ENCODE results near the gene MAGI3. TPM values are rescaled to one million over a fixed set of nuclear protein-coding genes. Genes with fewer than 3 reads are reported as not detected.
"Not testable (repeated sequence)": the region's sequence is repeated elsewhere in the genome, so short reads cannot be mapped to it uniquely, and the experiment has no call there.

The MAGI3 gene
- total RNA-seq, 1 donor = 4.1 TPM

- not testable (repeated sequence) for H3K4me3 ChIP-seq (ENCODE audit: low read length); H3K9me3 ChIP-seq (ENCODE audit: low read depth, low read length); H3K27me3 ChIP-seq (ENCODE audit: insufficient read depth, low read length); H3K4me1 ChIP-seq (ENCODE audit: insufficient read depth, low read length)
These were observed 25.8 kb downstream of the MAGI3 start for GRCh38 chr1:113416071-113416470.

GRCh38 chr1:113416496-113416895 lies 26.2 kb downstream of the MAGI3 start:
- Histone ChIP-seq H3K4me1 (ENCODE audit: insufficient read depth, low read length) (no peaks in the 10 kb centered on the region), H3K27me3 (ENCODE audit: insufficient read depth, low read length) (no peaks in the 10 kb centered on the region), H3K4me3 (ENCODE audit: low read length) (no peak overlapping the region)

GRCh38 chr1:113422315-113423068 lies 32.2 kb downstream of the MAGI3 start:
- H3K27me3 ChIP-seq (ENCODE audit: insufficient read depth, low read length) = no peaks in the 10 kb centered on the region
- no peak overlapping the region for H3K4me3 ChIP-seq (ENCODE audit: low read length)
- H3K9me3 ChIP-seq (ENCODE audit: low read depth, low read length) = no peaks in the 10 kb centered on the region
- H3K4me1 ChIP-seq (ENCODE audit: insufficient read depth, low read length) = no peaks in the 10 kb centered on the region

More at GRCh38 chr1:113416496-113416895, 26.2 kb downstream of the MAGI3 start:
- H3K9me3 ChIP-seq (ENCODE audit: low read depth, low read length) = no peaks in the 10 kb centered on the region

- Histone ChIP-seq H3K4me3 (ENCODE audit: low read length) (no peak overlapping the region), H3K27me3 (ENCODE audit: insufficient read depth, low read length) (no peaks in the 10 kb centered on the region), H3K4me1 (ENCODE audit: insufficient read depth, low read length) (no peaks in the 10 kb centered on the region), H3K9me3 (ENCODE audit: low read depth, low read length) (no peaks in the 10 kb centered on the region)
These were observed 33.5 kb downstream of the MAGI3 start for GRCh38 chr1:113423826-113424225.

GRCh38 chr1:113429461-113430153 lies 39.3 kb downstream of the MAGI3 start:
- no peak overlapping the region for H3K4me3 ChIP-seq (ENCODE audit: low read length)
- H3K9me3 ChIP-seq (ENCODE audit: low read depth, low read length) = no peaks in the 10 kb centered on the region
- no peaks in the 10 kb centered on the region for H3K27me3 ChIP-seq (ENCODE audit: insufficient read depth, low read length)
- H3K4me1 ChIP-seq (ENCODE audit: insufficient read depth, low read length) = no peaks in the 10 kb centered on the region

- Histone ChIP-seq H3K4me1 (ENCODE audit: insufficient read depth, low read length) (no peaks in the 10 kb centered on the region), H3K9me3 (ENCODE audit: low read depth, low read length) (no peaks in the 10 kb centered on the region), H3K27me3 (ENCODE audit: insufficient read depth, low read length) (no peaks in the 10 kb centered on the region), H3K4me3 (ENCODE audit: low read length) (no peak overlapping the region)
These were observed 42.9 kb downstream of the MAGI3 start for GRCh38 chr1:113433184-113433583.

- Histone ChIP-seq H3K4me3 (ENCODE audit: low read length) (no peak overlapping the region), H3K27me3 (ENCODE audit: insufficient read depth, low read length) (no peaks in the 10 kb centered on the region), H3K9me3 (ENCODE audit: low read depth, low read length) (no peaks in the 10 kb centered on the region), H3K4me1 (ENCODE audit: insufficient read depth, low read length) (no peaks in the 10 kb centered on the region)
These were observed 44.0 kb downstream of the MAGI3 start for GRCh38 chr1:113434081-113434873.

GRCh38 chr1:113434874-113435175 lies 44.5 kb downstream of the MAGI3 start:
- H3K4me1 ChIP-seq (ENCODE audit: insufficient read depth, low read length) = no peaks in the 10 kb centered on the region
- no peaks in the 10 kb centered on the region for H3K9me3 ChIP-seq (ENCODE audit: low read depth, low read length)
- H3K27me3 ChIP-seq (ENCODE audit: insufficient read depth, low read length) = no peaks in the 10 kb centered on the region
- no peak overlapping the region for H3K4me3 ChIP-seq (ENCODE audit: low read length)

- Histone ChIP-seq H3K27me3 (ENCODE audit: insufficient read depth, low read length) (no peaks in the 10 kb centered on the region), H3K4me3 (ENCODE audit: low read length) (no peak overlapping the region), H3K4me1 (ENCODE audit: insufficient read depth, low read length) (no peaks in the 10 kb centered on the region), H3K9me3 (ENCODE audit: low read depth, low read length) (no peaks in the 10 kb centered on the region)
These were observed 47.4 kb downstream of the MAGI3 start for GRCh38 chr1:113437554-113438341.

GRCh38 chr1:113438505-113439276 lies 48.4 kb downstream of the MAGI3 start:
- H3K4me1 ChIP-seq (ENCODE audit: insufficient read depth, low read length) = no peaks in the 10 kb centered on the region

GRCh38 chr1:113439277-113439670 lies 49.0 kb downstream of the MAGI3 start:
- H3K9me3 ChIP-seq (ENCODE audit: low read depth, low read length) = peaks cover 4% of the 10 kb centered on the region
- H3K4me1 ChIP-seq (ENCODE audit: insufficient read depth, low read length) = no peaks in the 10 kb centered on the region
- no peaks in the 10 kb centered on the region for H3K27me3 ChIP-seq (ENCODE audit: insufficient read depth, low read length)
- no peak overlapping the region for H3K4me3 ChIP-seq (ENCODE audit: low read length)

More at GRCh38 chr1:113438505-113439276, 48.4 kb downstream of the MAGI3 start:
- Histone ChIP-seq H3K9me3 (ENCODE audit: low read depth, low read length) (no peaks in the 10 kb centered on the region), H3K27me3 (ENCODE audit: insufficient read depth, low read length) (no peaks in the 10 kb centered on the region), H3K4me3 (ENCODE audit: low read length) (no peak overlapping the region)

GRCh38 chr1:113442131-113442530 lies 51.8 kb downstream of the MAGI3 start:
- no peaks in the 10 kb centered on the region for H3K27me3 ChIP-seq (ENCODE audit: insufficient read depth, low read length)
- peaks cover 19% of the 10 kb centered on the region for H3K9me3 ChIP-seq (ENCODE audit: low read depth, low read length)
- H3K4me3 ChIP-seq (ENCODE audit: low read length) = no peak overlapping the region
- H3K4me1 ChIP-seq (ENCODE audit: insufficient read depth, low read length) = no peaks in the 10 kb centered on the region

GRCh38 chr1:113444857-113445256 lies 54.5 kb downstream of the MAGI3 start:
- no peaks in the 10 kb centered on the region for H3K27me3 ChIP-seq (ENCODE audit: insufficient read depth, low read length)
- peaks cover 19% of the 10 kb centered on the region for H3K9me3 ChIP-seq (ENCODE audit: low read depth, low read length)
- no peaks in the 10 kb centered on the region for H3K4me1 ChIP-seq (ENCODE audit: insufficient read depth, low read length)
- no peak overlapping the region for H3K4me3 ChIP-seq (ENCODE audit: low read length)

GRCh38 chr1:113451710-113452109 lies 61.4 kb downstream of the MAGI3 start:
- Histone ChIP-seq H3K4me3 (ENCODE audit: low read length) (no peak overlapping the region), H3K27me3 (ENCODE audit: insufficient read depth, low read length) (no peaks in the 10 kb centered on the region)

More at GRCh38 chr1:113451710-113452109, 61.4 kb downstream of the MAGI3 start:
- no peaks in the 10 kb centered on the region for H3K4me1 ChIP-seq (ENCODE audit: insufficient read depth, low read length)
- H3K9me3 ChIP-seq (ENCODE audit: low read depth, low read length) = no peaks in the 10 kb centered on the region
